DOHH2 (cell line): ENCODE results near the gene NYAP2.

Experiments
- H3F3A ChIP-seq: fragments of 200-600 bp; sonication (generic), shearing (Covaris generic); 2 replicates; pipeline ENCODE4 v1.6.0; 2016; ENCODE audit warnings: antibody characterized with exemption, mild to moderate bottlenecking; ENCODE audit not compliant: control insufficient read depth, insufficient read depth
- H3K27ac ChIP-seq: fragments of 200-600 bp; sonication (generic); 2 replicates; pipeline ENCODE4 v1.5.1; 2014; ENCODE audit warnings: low read depth, mild to moderate bottlenecking, low read length, moderate library complexity
- H3K27me3 ChIP-seq: fragments of 200-600 bp; sonication (generic); 2 replicates; pipeline ENCODE4 v1.6.1; 2014; ENCODE audit warnings: mild to moderate bottlenecking, low read length, mixed read lengths; ENCODE audit not compliant: control insufficient read depth
- H3K36me3 ChIP-seq: fragments of 200-600 bp; sonication (generic); 2 replicates; pipeline ENCODE4 v1.6.1; 2014; ENCODE audit warnings: mild to moderate bottlenecking, low read length, moderate library complexity, mixed read lengths; ENCODE audit not compliant: control insufficient read depth
- H3K4me1 ChIP-seq: fragments of 200-600 bp; sonication (generic); 2 replicates; pipeline ENCODE4 v1.6.1; 2014; ENCODE audit warnings: mild to moderate bottlenecking, low read length, mixed read lengths; ENCODE audit not compliant: control insufficient read depth
- H3K4me2 ChIP-seq: fragments of 200-600 bp; sonication (generic); 2 replicates; pipeline ENCODE4 v1.6.0; 2014; ENCODE audit warnings: mild to moderate bottlenecking, low read length, moderate library complexity
- H3K4me3 ChIP-seq: fragments of 200-600 bp; sonication (generic); 2 replicates; pipeline ENCODE4 v1.5.1; 2014; ENCODE audit warnings: mild to moderate bottlenecking, low read length, mixed read lengths
- H3K79me2 ChIP-seq: fragments of 200-600 bp; sonication (generic); 2 replicates; pipeline ENCODE4 v1.6.1; 2014; ENCODE audit warnings: mild to moderate bottlenecking, low read length, mixed read lengths; ENCODE audit not compliant: control insufficient read depth
- H3K9me2 ChIP-seq: fragments of 200-600 bp; sonication (generic); replicated peaks from 2 replicates; pipeline ENCODE4 v1.6.1; 2014; ENCODE audit warnings: mild to moderate bottlenecking, low read length, mixed read lengths; ENCODE audit not compliant: control insufficient read depth
- H3K9me3 ChIP-seq: fragments of 200-600 bp; sonication (generic); 2 replicates; pipeline ENCODE4 v1.6.1; 2014; ENCODE audit warnings: antibody characterized with exemption, low read length, mixed read lengths; ENCODE audit not compliant: control insufficient read depth, insufficient read depth
- H4K20me1 ChIP-seq: fragments of 200-600 bp; sonication (generic); 2 replicates; pipeline ENCODE4 v1.6.0; 2014; ENCODE audit warnings: low read depth, mild to moderate bottlenecking, antibody characterized with exemption, low read length, moderate library complexity; ENCODE audit not compliant: control insufficient read depth, insufficient read depth
- EZH2phosphoT487 ChIP-seq: fragments of 200-600 bp; sonication (generic); IDR thresholded peaks from 2 replicates; pipeline ENCODE4 v1.6.1; 2017; ENCODE audit warnings: borderline replicate concordance, mild to moderate bottlenecking, antibody characterized with exemption, low read length, moderate library complexity, mixed read lengths
- TF ChIP-seq, protein P1 (sequence below): fragments of 200-600 bp; sonication (generic); IDR thresholded peaks from one replicate; pipeline ENCODE4 v1.5.1; 2014; ENCODE audit warnings: antibody characterized with exemption, mild to moderate bottlenecking, low read depth, low read length; ENCODE audit not compliant: poor library complexity, severe bottlenecking

The NYAP2 gene

DNA sequence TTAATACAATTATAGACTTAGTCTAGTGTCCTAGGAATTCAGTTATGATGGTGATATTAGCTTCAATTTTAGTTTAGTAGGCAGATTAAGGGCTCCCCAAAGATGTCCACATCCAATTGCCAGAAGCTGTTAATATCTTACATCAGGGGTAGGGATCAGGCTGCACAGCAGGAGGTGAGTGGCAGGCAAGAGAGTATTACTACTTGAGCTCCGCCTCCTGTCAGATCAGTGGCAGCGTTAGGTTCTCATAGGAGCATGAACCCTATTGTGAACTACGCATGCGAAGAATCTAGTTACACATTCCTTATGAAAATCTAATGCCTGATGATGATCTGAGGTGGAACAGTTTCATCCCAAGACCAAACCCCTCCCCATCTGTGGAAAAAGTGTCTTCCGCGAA is 54.9 kb downstream of the NYAP2 start:
- Histone ChIP-seq H3K4me1 (no peaks in the 10 kb centered on the region), H3K27ac (no peak overlapping the region), H3K36me3 (no peaks in the 10 kb centered on the region), H3K9me3 (no peaks in the 10 kb centered on the region), H3K9me2 (no peaks in the 10 kb centered on the region), H3F3A (no peaks in the 10 kb centered on the region), H3K4me3 (no peak overlapping the region), H4K20me1 (no peaks in the 10 kb centered on the region), H3K4me2 (no peak overlapping the region), H3K27me3 (no peaks in the 10 kb centered on the region), H3K79me2 (no peaks in the 10 kb centered on the region)
- TF ChIP-seq, protein P1, sequence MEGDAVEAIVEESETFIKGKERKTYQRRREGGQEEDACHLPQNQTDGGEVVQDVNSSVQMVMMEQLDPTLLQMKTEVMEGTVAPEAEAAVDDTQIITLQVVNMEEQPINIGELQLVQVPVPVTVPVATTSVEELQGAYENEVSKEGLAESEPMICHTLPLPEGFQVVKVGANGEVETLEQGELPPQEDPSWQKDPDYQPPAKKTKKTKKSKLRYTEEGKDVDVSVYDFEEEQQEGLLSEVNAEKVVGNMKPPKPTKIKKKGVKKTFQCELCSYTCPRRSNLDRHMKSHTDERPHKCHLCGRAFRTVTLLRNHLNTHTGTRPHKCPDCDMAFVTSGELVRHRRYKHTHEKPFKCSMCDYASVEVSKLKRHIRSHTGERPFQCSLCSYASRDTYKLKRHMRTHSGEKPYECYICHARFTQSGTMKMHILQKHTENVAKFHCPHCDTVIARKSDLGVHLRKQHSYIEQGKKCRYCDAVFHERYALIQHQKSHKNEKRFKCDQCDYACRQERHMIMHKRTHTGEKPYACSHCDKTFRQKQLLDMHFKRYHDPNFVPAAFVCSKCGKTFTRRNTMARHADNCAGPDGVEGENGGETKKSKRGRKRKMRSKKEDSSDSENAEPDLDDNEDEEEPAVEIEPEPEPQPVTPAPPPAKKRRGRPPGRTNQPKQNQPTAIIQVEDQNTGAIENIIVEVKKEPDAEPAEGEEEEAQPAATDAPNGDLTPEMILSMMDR, result no peak
- no peak for TF ChIP-seq EZH2phosphoT487

DNA sequence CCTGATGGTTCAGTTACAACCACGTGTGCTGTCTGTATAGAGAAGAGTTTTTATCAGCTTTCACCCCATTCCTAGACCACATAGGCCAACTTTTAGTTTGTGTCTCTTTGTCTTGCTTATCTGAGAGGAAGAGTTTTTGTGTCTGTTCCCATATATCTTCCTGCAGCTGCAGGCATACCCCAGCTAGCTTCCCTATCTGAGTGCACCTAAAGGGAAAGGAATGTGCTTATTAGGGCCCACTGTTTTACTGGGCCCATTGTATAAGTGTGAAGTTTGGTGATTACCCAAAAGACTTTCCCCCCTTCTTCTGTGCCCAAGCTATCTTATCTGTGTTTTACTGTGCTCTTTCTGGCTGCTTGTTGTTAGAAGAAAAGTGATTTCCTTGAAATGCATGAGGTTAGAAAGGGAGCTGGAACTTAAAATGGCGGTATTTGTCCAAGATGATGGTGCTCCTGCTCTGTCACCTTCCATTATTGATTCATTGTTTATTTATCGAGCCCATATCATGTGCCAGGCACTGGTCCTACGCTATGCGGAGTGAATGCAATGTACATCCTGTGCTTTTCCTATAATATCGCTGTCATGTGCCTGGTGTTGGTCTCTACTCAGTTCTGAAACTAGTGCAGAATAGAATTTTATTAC is 57.2 kb downstream of the NYAP2 start:
- TF ChIP-seq, protein P1, result no peak
- TF ChIP-seq EZH2phosphoT487, result no peak
- Histone ChIP-seq H3K27me3 (no peaks in the 10 kb centered on the region), H3K4me2 (no peak overlapping the region)

DNA sequence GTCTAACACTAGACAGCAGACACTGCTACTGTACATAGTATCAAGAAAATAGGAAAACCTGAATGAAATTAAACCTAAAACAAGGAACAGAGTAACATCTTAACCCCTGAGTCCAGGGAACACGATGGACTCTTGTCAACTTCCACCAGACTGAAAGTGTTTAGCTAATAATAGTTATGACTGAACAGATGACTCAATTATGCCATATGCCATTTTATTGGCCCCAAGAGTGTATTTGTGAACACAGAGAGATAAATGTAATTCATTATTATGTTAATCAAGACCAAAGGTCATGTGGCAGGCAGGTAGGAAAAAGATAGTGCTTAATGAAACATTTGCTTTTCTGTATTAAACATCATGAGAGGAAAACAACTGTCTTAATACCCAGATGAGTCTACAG is 58.0 kb downstream of the NYAP2 start:
- Histone ChIP-seq H3K4me2 (no peak overlapping the region), H3K79me2 (no peaks in the 10 kb centered on the region), H3K4me1 (no peaks in the 10 kb centered on the region), H3K36me3 (no peaks in the 10 kb centered on the region), H3K9me2 (no peaks in the 10 kb centered on the region), H3F3A (no peaks in the 10 kb centered on the region), H3K4me3 (no peak overlapping the region), H4K20me1 (no peaks in the 10 kb centered on the region), H3K27me3 (no peaks in the 10 kb centered on the region), H3K27ac (no peak overlapping the region), H3K9me3 (no peaks in the 10 kb centered on the region)
- TF ChIP-seq, protein P1, result no peak
- no peak for TF ChIP-seq EZH2phosphoT487

More for the DNA sequence above, 57.2 kb downstream of the NYAP2 start:
- H3K9me3 ChIP-seq, result no peaks in the 10 kb centered on the region
- no peaks in the 10 kb centered on the region for H3K9me2 ChIP-seq
- no peaks in the 10 kb centered on the region for H3K36me3 ChIP-seq
- no peaks in the 10 kb centered on the region for H3F3A ChIP-seq
- no peak overlapping the region for H3K4me3 ChIP-seq
- H3K79me2 ChIP-seq, result no peaks in the 10 kb centered on the region
- H4K20me1 ChIP-seq, result no peaks in the 10 kb centered on the region
- no peaks in the 10 kb centered on the region for H3K4me1 ChIP-seq
- no peak overlapping the region for H3K27ac ChIP-seq
